ENCODE data around the gene SLC26A9.
"Not testable (repeated sequence)": the region's sequence is repeated elsewhere in the genome, so short reads cannot be mapped to it uniquely, and the experiment has no call there.

- not testable (repeated sequence) for TF ChIP-seq CTCF (IDR thresholded peaks at IDR 0.05); POLR2AphosphoS5 (IDR thresholded peaks at IDR 0.05; ENCODE audit: low read depth, low read length); USF2 (IDR thresholded peaks at IDR 0.05; ENCODE audit: borderline replicate concordance, low read depth, low read length); NRF1 (IDR thresholded peaks at IDR 0.05; ENCODE audit: low read depth, low read length); CHD2 (IDR thresholded peaks at IDR 0.05; ENCODE audit: low read length, partially characterized antibody); RAD21 (IDR thresholded peaks at IDR 0.05; ENCODE audit: low read length); REST (IDR thresholded peaks at IDR 0.05; ENCODE audit: low read depth, low read length); EZH2phosphoT487 (IDR thresholded peaks at IDR 0.05; ENCODE audit: borderline replicate concordance, low read depth); MAX (IDR thresholded peaks at IDR 0.05; ENCODE audit: low read depth); TAF1 (IDR thresholded peaks at IDR 0.05; ENCODE audit: borderline replicate concordance, low read depth, low read length)
These were observed 54.2 kb downstream of the SLC26A9 start for GRCh38 chr1:205889006-205889405.
